ENCODE data around the gene AKT3. TPM values are rescaled to one million over a fixed set of nuclear protein-coding genes. Genes with fewer than 3 reads are reported as not detected.
"Not testable (repeated sequence)": the region's sequence is repeated elsewhere in the genome, so short reads cannot be mapped to it uniquely, and the experiment has no call there.

The AKT3 gene
- total RNA-seq, 1 experiment from 2014 or later = 40.4 TPM

GRCh38 chr1:243821177-243821680 lies 28.8 kb downstream of the AKT3 start:
- peaks cover 13% of the 10 kb centered on the region; the same call in 1 of the 2 replicates for H3K9me3 ChIP-seq (replicated peaks)
- H3K36me3 ChIP-seq = no peaks in the 10 kb centered on the region; the same call in 1 of the 2 replicates
- H3K27me3 ChIP-seq = no peaks in the 10 kb centered on the region
- H3K4me1 ChIP-seq = no peaks in the 10 kb centered on the region
- H3K27ac ChIP-seq = no peak overlapping the region
- no peak overlapping the region for H3K4me3 ChIP-seq
- DNase-seq = no peak

DNA sequence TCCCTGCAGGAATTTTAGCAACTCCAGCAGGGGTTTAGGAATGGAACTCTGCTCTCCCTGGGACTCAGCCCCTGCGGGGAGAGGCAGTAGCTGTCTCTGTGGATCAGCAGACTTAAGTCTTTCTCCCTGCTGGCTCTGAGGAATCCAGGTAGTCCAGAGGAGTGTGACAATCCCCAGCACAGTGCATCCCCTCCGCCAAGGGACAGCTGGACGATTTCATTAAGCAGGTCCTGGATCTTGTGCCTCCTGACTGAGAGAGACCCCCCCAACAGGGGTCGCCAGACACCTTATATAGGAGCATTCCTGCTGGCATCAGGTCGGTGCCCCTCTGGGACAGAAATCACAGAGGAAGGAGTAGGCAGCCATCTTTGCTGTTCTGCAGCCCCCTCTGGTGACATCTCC lies 30.6 kb downstream of the AKT3 start:
- Histone ChIP-seq H3K27ac (no peak overlapping the region), H3K27me3 (no peaks in the 10 kb centered on the region), H3K36me3 (no peaks in the 10 kb centered on the region; the same call in 1 of the 2 replicates), H3K9me3 (replicated peaks) (peaks cover 13% of the 10 kb centered on the region; the same call in 1 of the 2 replicates), H3K4me1 (no peaks in the 10 kb centered on the region), H3K4me3 (no peak overlapping the region)
- DNase-seq = peak in 1 of 2 experiments; percentile 2

GRCh38 chr1:243818978-243819377 lies 31.1 kb downstream of the AKT3 start:
- no peaks in the 10 kb centered on the region for H3K4me1 ChIP-seq
- no peaks in the 10 kb centered on the region; the same call in 1 of the 2 replicates for H3K36me3 ChIP-seq
- no peak overlapping the region for H3K27ac ChIP-seq
- DNase-seq = no peak
- H3K4me3 ChIP-seq = no peak overlapping the region
- peaks cover 13% of the 10 kb centered on the region; the same call in 1 of the 2 replicates for H3K9me3 ChIP-seq (replicated peaks)
- H3K27me3 ChIP-seq = no peaks in the 10 kb centered on the region

DNA sequence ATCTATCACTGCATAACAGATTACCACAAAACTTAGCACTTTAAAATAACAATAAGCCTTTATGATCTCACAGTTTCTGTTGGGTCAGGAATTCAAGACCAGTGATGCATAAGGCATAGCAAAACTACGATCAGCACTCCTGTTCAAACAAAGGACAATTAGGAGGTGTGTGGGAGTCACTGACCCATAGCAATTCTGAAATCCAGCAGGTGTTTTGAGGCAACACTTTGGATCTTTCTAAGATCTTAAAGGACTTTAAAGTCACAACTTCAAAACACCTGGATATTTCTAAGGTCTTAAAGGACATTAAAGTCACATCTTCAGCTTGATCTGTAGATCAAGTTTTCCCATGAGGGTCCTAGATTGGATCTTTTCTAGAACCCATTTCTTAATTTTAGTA lies 35.3 kb downstream of the AKT3 start:
- H3K4me1 ChIP-seq = no peaks in the 10 kb centered on the region
- H3K4me3 ChIP-seq = no peak overlapping the region
- no peak overlapping the region for H3K27ac ChIP-seq
- H3K9me3 ChIP-seq (replicated peaks) = peaks cover 4% of the 10 kb centered on the region
- no peak for DNase-seq
- H3K36me3 ChIP-seq = no peaks in the 10 kb centered on the region
- H3K27me3 ChIP-seq = no peaks in the 10 kb centered on the region

- not testable (repeated sequence) for DNase-seq; H3K36me3 ChIP-seq; H3K4me1 ChIP-seq; H3K27ac ChIP-seq; H3K4me3 ChIP-seq; H3K27me3 ChIP-seq; H3K9me3 ChIP-seq (replicated peaks)
Observed at GRCh38 chr1:243807346-243807745, 42.7 kb downstream of the AKT3 start.

DNA sequence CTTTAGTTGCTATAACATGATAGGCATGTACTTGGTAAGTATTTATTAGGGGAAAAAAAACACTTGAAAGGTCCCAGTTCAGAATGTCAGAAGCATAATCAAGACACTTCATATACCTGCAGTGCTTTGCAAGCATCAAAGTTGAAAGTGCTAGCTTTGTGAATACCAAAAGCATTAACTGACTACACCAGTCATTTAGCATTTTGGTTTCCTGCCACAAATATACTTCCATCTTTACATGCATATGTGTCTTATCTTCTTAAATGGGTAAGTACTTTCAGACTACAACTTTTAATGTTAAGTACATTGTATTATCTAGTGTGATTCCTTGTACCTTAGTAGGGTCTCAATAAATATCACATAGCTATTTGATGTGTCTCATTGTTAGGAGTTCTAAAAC lies 43.7 kb downstream of the AKT3 start:
- no peak for DNase-seq
- no peaks in the 10 kb centered on the region for H3K4me1 ChIP-seq

DNA sequence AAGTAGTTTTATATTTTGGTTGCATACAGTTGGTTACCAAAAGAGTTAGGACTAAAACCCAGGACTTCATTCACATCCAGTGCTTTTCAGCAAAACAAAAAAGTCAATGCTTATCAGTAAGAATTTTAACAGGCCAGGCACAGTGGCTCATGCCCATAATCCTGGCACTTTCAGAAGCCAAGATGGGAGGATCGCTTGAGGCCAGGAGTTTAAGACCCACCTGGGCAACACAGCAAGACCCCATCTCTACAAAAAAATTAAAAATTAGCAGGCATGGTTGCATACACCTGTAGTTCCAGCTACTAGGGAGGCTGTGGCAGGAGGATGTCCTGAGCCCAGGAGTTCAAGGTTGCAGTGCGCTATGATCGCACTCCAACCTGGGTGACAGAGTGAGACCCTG lies 47.3 kb downstream of the AKT3 start:
- Histone ChIP-seq H3K27me3 (no peaks in the 10 kb centered on the region), H3K9me3 (replicated peaks) (0 out of 2 replicates have a peak, but pooled peaks cover 2% of the 10 kb centered on the region), H3K27ac (no peak overlapping the region), H3K4me1 (no peaks in the 10 kb centered on the region), H3K36me3 (no peaks in the 10 kb centered on the region; the same call in 1 of the 2 replicates), H3K4me3 (no peak overlapping the region)
- DNase-seq = no peak

More for the DNA sequence above, 43.7 kb downstream of the AKT3 start:
- no peak overlapping the region for H3K4me3 ChIP-seq
- H3K36me3 ChIP-seq = no peaks in the 10 kb centered on the region; the same call in 1 of the 2 replicates
- no peak overlapping the region for H3K27ac ChIP-seq
- no peaks in the 10 kb centered on the region for H3K27me3 ChIP-seq
- peaks cover 5% of the 10 kb centered on the region; the same call in 1 of the 2 replicates for H3K9me3 ChIP-seq (replicated peaks)

GRCh38 chr1:243801378-243801777 lies 48.7 kb downstream of the AKT3 start:
- DNase-seq = no peak
- H3K9me3 ChIP-seq (replicated peaks) = no peaks in the 10 kb centered on the region
- no peak overlapping the region for H3K4me3 ChIP-seq
- H3K4me1 ChIP-seq = no peaks in the 10 kb centered on the region
- no peaks in the 10 kb centered on the region; the same call in 1 of the 2 replicates for H3K36me3 ChIP-seq
- H3K27ac ChIP-seq = no peak overlapping the region
- no peaks in the 10 kb centered on the region for H3K27me3 ChIP-seq

DNA sequence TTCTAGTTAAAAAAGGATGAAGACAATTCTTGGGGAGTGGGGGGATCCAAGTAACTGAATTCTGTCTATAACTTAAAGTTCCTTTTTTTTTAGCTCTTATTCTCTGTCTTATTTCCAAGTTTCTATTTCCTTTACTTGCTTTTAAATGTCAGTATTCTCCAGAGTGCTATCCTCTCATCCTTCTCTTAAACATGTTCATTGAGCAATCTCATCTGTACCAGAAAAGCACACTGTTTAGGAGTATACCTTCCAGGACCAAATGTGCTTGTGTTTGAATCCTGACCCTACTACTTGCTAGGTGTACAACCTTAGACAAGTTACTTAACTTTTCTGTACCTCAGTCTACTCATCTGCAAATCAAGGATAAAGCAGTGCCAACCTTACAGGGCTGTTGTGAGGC lies 50.1 kb downstream of the AKT3 start:
- Histone ChIP-seq H3K4me3 (no peak overlapping the region), H3K27ac (no peak overlapping the region), H3K4me1 (no peaks in the 10 kb centered on the region), H3K27me3 (no peaks in the 10 kb centered on the region), H3K36me3 (no peaks in the 10 kb centered on the region), H3K9me3 (replicated peaks) (no peaks in the 10 kb centered on the region)
- no peak for DNase-seq

DNA sequence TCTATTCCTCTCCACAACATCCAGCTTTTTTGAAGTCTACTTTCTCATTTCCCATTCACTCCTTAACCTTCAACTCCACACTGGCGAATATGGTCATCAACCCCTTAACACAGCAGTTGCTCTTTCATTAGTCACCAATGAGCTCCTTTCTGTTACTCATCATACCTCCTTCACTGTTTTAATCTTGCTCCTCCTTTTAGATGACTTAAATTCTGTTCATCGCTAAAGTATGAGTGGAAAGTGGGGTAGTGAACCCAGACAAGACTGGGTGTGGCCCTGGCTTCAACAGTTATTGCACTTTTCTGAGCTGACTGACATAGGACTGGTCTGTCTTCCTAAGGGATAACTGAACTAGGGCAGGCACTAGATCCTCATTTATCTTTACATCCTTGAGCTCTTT lies 51.3 kb downstream of the AKT3 start:
- H3K4me3 ChIP-seq = no peak overlapping the region
- no peak for DNase-seq
- H3K36me3 ChIP-seq = no peaks in the 10 kb centered on the region
- H3K27me3 ChIP-seq = no peaks in the 10 kb centered on the region
- no peak overlapping the region for H3K27ac ChIP-seq
- H3K4me1 ChIP-seq = no peaks in the 10 kb centered on the region
- H3K9me3 ChIP-seq (replicated peaks) = no peaks in the 10 kb centered on the region

DNA sequence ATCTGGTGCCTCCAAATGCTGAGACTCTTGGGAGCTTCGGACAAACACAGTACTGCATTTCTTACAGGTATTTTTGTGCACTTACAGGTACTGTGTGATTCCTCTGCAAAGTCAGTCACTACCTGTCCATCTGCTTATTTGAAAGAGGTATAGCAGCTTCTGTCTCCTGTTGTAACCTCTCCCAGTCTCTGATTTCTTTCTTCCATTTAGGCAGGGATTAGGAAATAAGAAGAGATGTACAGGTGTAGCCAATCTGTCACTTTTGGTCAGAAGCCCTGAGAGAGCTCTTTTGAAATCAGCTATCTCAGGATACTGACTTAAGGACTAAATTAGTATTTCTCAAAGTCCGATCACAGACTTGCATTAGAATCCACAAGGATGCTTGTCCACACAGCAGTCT lies 54.0 kb downstream of the AKT3 start:
- H3K27me3 ChIP-seq = no peaks in the 10 kb centered on the region
- no peaks in the 10 kb centered on the region for H3K4me1 ChIP-seq
- H3K36me3 ChIP-seq = no peaks in the 10 kb centered on the region
- no peak overlapping the region for H3K4me3 ChIP-seq
- H3K27ac ChIP-seq = no peak overlapping the region
- no peak for DNase-seq
- H3K9me3 ChIP-seq (replicated peaks) = no peaks in the 10 kb centered on the region

DNA sequence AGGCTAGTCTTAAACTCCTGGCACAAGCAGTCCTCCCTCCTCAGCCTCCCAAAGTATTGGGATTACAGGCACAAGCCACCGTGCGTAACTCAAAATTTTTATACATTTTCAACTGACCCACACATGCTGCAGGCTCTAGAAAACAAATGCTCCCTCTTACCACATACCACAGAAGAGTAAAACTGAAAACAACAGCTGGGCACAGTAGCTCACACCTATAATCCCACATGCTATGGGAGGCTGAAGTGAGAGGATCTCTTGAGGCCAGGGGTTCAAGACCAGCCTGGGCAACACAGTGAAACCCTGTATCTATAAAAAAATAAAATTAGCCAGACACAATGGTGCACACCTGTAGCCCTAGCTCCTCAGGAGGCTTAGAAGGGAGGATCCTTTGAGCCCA lies 56.7 kb downstream of the AKT3 start:
- no peak overlapping the region for H3K4me3 ChIP-seq
- peak in 1 of 2 experiments; percentile 19 for DNase-seq
- no peaks in the 10 kb centered on the region for H3K36me3 ChIP-seq
- H3K4me1 ChIP-seq = no peaks in the 10 kb centered on the region
- no peaks in the 10 kb centered on the region for H3K27me3 ChIP-seq
- H3K27ac ChIP-seq = no peak overlapping the region
- no peaks in the 10 kb centered on the region; the same call in 1 of the 2 replicates for H3K9me3 ChIP-seq (replicated peaks)

GRCh38 chr1:243792891-243793290 lies 57.2 kb downstream of the AKT3 start:
- no peak overlapping the region for H3K4me3 ChIP-seq

GRCh38 chr1:243792401-243792800 lies 57.6 kb downstream of the AKT3 start:
- Histone ChIP-seq H3K4me1 (no peaks in the 10 kb centered on the region), H3K27ac (no peak overlapping the region), H3K27me3 (no peaks in the 10 kb centered on the region), H3K9me3 (replicated peaks) (no peaks in the 10 kb centered on the region; the same call in 1 of the 2 replicates), H3K36me3 (no peaks in the 10 kb centered on the region), H3K4me3 (no peak overlapping the region)
- no peak for DNase-seq

More at GRCh38 chr1:243792891-243793290, 57.2 kb downstream of the AKT3 start:
- Histone ChIP-seq H3K9me3 (replicated peaks) (no peaks in the 10 kb centered on the region; the same call in 1 of the 2 replicates), H3K36me3 (no peaks in the 10 kb centered on the region), H3K27ac (no peak overlapping the region), H3K4me1 (no peaks in the 10 kb centered on the region), H3K27me3 (no peaks in the 10 kb centered on the region)
- no peak for DNase-seq

DNA sequence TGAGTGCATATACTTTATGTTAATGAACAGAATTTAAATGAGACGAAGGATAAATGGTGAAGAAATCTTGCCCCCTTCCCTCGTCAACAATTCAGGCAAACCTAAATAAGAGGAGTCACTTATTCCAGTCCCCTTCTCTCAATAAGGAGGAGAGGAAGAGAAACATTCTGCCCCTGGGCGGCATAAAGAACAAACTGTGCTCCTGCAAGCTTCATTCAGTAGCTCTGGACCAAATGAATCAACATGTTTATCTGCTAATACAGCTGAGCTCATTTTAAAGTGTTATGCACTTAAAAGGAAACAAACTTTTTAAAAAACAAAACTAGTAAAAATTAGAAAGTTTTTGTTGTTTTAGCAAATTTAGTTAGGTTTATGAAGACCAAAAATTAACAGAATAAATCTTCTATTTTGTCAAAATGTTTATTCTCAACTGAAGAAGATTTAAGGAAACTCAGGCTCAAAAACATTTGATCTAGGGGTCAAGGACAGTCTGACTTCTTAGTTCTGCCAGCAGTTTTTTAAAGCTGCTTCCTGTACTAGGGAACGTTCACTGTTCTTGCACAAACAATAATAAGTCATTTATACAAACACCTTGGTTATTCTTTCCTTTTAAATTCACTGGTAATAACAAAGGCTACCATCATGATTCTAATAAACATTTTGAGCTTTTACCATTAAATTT lies 58.3 kb downstream of the AKT3 start:
- H3K36me3 ChIP-seq = no peaks in the 10 kb centered on the region
- no peaks in the 10 kb centered on the region; the same call in 1 of the 2 replicates for H3K9me3 ChIP-seq (replicated peaks)
- DNase-seq = no peak
- H3K27ac ChIP-seq = no peak overlapping the region
- no peak overlapping the region for H3K4me3 ChIP-seq
- H3K4me1 ChIP-seq = no peaks in the 10 kb centered on the region
- no peaks in the 10 kb centered on the region for H3K27me3 ChIP-seq
